GM21723 (cell line): ENCODE results near the gene RETN.

Source experiments
- ATAC-seq: cut with Tn5 transposase; IDR thresholded peaks from one replicate; pipeline ENCODE4 v1.9.1; 2021; ENCODE audit warnings: mild to moderate bottlenecking, moderate library complexity; ENCODE audit not compliant: unreplicated experiment

The RETN gene

GRCh38 chr19:7668842-7669241, at the start of gene RETN:
RETN (plus strand) TSS chr19:7669049; CDS start chr19:7669327, 278 bp downstream.
- no peak for ATAC-seq

GRCh38 chr19:7619671-7620441, 49.0 kb upstream of the RETN start:
- ATAC-seq, result no peak

- no peak for ATAC-seq
Observed at GRCh38 chr19:7620442-7621412, 48.1 kb upstream of the RETN start.

- no peak for ATAC-seq
Observed at GRCh38 chr19:7622933-7623685, 45.7 kb upstream of the RETN start.

- ATAC-seq, result no peak
Observed at GRCh38 chr19:7623725-7624603, 44.9 kb upstream of the RETN start.

GRCh38 chr19:7624810-7625209, 44.0 kb upstream of the RETN start:
- no peak for ATAC-seq

GRCh38 chr19:7625763-7626372, 43.0 kb upstream of the RETN start:
- ATAC-seq, result no peak

GRCh38 chr19:7627166-7627565, 41.7 kb upstream of the RETN start:
- no peak for ATAC-seq

- ATAC-seq, result no peak
Observed at GRCh38 chr19:7628589-7629311, 40.1 kb upstream of the RETN start.

- ATAC-seq, result peak; percentile 80
Observed at GRCh38 chr19:7629347-7630054, 39.3 kb upstream of the RETN start, which contains the start of the genes PET100 and XAB2. PET100 (plus strand) TSS chr19:7629793; CDS start chr19:7629834, 41 bp downstream. XAB2 (minus strand) TSS chr19:7629545; CDS start chr19:7629527, 18 bp downstream.

- no peak for ATAC-seq
Observed at GRCh38 chr19:7631577-7631976, 37.3 kb upstream of the RETN start.

GRCh38 chr19:7632340-7633203, 36.3 kb upstream of the RETN start:
- ATAC-seq, result no peak

GRCh38 chr19:7633698-7634097, 35.2 kb upstream of the RETN start, which contains the start of gene PCP2:
PCP2 (minus strand) TSS chr19:7633719; CDS start chr19:7633457, 262 bp downstream.
- ATAC-seq, result no peak

- ATAC-seq, result no peak
Observed at GRCh38 chr19:7635670-7636069, 33.2 kb upstream of the RETN start.

- no peak for ATAC-seq
Observed at GRCh38 chr19:7636317-7636690, 32.5 kb upstream of the RETN start.

- ATAC-seq, result peak; percentile 69
Observed at GRCh38 chr19:7636691-7637373, 32.0 kb upstream of the RETN start, which contains the start of gene STXBP2. STXBP2 (plus strand) TSS chr19:7637110; CDS start chr19:7637150, 40 bp downstream.
